Measurements from ENCODE around the gene TMEM89.

Gene TMEM89

DNA sequence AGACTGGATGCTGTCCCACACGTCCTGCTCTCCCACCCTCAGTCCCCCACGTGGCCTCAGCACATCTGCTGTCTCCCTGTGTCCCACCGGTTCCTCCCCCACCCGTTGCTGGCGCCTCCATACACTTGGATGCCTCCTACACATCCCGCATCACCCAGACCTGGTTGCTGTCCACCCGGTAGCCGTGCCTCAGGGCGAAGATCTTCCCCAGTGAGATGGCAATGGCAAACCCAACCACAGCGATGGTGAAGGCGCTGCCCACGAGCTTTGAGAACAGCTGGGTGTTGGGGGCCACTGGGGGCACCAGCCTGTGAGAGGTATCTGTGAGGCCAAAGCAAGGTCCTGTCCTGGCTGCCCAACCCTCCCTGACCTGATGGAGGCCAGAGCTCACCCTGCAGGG is 9.3 kb upstream of the TMEM89 start:
- TF ChIP-seq, protein P1, sequence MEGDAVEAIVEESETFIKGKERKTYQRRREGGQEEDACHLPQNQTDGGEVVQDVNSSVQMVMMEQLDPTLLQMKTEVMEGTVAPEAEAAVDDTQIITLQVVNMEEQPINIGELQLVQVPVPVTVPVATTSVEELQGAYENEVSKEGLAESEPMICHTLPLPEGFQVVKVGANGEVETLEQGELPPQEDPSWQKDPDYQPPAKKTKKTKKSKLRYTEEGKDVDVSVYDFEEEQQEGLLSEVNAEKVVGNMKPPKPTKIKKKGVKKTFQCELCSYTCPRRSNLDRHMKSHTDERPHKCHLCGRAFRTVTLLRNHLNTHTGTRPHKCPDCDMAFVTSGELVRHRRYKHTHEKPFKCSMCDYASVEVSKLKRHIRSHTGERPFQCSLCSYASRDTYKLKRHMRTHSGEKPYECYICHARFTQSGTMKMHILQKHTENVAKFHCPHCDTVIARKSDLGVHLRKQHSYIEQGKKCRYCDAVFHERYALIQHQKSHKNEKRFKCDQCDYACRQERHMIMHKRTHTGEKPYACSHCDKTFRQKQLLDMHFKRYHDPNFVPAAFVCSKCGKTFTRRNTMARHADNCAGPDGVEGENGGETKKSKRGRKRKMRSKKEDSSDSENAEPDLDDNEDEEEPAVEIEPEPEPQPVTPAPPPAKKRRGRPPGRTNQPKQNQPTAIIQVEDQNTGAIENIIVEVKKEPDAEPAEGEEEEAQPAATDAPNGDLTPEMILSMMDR (IDR thresholded peaks at IDR 0.05), result no peak

DNA sequence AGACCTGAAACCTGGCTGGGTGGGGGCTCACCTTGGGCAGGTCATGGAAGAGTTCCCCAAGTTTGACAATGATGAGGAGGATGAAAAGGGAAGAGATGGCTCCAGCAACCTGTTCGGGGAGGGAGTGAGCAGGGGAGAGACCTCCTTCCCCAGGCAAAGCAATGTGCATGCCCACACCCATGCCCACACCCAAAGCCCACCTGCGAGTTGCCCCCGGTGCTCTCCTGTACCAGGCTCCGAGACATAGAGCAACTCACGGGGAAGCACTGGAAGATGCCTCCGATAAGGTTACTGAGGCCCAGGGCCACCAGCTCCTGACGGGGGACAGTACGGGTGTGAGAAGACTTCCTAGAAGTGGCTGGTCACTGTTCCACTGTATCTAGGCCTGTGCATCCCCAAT is 8.8 kb upstream of the TMEM89 start:
- TF ChIP-seq, protein P1 (IDR thresholded peaks at IDR 0.05), result no peak

DNA sequence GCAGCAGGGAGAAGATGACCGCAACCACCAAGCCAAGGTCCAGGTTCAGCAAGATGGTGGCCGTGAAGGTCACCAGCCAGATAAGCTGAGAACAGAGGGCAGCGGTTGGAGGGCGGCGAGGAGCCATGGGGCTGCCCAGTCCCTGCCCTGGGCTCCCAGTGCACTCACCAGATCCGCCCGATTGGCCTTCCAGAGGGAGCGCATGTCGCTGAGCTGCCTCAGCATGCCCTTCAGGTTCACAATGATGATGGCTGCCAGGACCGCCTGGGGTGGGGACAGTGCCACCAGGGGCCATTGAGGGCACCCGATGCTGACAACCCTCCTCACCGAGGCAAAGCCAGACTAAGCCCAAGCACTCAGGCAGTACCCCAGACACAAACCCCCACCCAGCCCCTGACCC is 8.3 kb upstream of the TMEM89 start:
- TF ChIP-seq, protein P1 (IDR thresholded peaks at IDR 0.05), result no peak

DNA sequence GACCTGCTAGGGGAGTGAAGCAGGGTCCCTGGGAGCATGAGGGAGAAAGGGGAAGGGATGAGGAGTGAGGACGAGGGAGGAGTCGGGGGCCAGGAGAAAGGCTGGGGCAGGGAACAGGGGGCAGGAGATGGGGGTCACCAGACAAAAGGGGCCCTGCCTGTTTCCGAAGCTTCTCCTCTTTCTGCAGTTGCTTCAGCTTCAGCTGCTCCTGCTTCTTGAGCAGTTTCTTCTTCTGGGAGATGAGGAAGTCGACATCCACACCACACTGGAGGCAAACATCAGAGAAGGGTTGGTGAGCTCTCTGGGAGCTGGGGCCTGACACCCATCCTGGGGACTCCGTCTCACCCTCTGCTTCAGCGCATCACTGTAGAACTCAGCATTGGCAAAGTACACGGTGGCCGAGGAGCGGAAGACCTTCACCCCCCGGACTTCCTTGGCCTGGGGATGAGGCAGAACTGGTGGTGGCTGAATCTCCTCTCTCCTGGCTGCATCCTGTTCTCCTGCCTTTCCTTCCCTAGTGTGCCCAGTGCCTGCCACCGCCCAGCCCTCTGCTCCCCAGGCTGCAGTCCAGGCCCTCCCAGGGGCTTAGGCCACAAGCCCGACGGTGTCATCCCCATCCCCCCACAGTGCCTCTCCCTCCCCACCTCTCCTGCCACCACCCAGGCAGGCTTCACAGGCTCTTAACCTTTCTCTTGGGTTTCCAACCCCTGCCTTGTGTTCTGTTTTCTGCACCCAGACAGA is 6.9 kb upstream of the TMEM89 start:
- TF ChIP-seq, protein P1 (IDR thresholded peaks at IDR 0.05), result no peak

DNA sequence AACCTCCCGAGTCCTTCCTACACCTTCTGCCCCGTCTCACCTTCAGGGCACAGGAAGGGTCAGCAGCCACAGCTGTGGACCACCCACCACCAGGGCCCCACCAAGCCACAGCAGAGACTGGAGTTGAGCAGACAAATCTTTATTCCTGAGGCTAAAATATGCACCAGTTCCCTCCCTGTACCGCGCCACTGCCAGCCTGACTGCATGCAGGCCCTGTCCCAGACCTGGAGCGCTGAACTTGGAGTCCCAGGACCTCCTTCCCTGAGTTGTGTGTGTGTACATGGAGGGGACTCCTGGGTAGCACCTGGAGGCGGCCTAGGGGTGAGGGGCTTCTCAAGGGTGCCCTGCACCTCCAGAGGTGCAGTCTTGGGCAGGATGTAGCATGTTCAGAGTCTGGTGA is 4.0 kb upstream of the TMEM89 start:
- TF ChIP-seq, protein P1 (IDR thresholded peaks at IDR 0.05), result no peak

DNA sequence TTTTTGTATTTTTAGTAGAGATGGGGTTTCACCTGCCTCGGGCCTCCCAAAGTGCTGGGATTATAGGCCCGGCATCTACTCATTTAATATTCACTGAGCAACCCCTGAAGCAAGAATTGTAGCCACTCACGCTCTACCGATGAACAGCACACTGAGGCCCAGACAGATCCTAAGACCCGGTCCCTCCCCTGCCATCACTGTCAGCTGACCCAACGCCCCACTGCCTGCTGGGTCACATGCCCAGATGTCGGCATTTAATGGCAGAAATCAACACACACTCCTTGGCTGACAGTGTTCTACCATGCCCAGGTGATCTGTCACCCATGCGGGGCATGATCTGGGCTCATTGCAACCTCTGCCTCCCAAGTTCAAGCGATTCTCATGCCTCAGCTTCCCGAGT is 3.2 kb upstream of the TMEM89 start:
- TF ChIP-seq, protein P1 (IDR thresholded peaks at IDR 0.05), result no peak

DNA sequence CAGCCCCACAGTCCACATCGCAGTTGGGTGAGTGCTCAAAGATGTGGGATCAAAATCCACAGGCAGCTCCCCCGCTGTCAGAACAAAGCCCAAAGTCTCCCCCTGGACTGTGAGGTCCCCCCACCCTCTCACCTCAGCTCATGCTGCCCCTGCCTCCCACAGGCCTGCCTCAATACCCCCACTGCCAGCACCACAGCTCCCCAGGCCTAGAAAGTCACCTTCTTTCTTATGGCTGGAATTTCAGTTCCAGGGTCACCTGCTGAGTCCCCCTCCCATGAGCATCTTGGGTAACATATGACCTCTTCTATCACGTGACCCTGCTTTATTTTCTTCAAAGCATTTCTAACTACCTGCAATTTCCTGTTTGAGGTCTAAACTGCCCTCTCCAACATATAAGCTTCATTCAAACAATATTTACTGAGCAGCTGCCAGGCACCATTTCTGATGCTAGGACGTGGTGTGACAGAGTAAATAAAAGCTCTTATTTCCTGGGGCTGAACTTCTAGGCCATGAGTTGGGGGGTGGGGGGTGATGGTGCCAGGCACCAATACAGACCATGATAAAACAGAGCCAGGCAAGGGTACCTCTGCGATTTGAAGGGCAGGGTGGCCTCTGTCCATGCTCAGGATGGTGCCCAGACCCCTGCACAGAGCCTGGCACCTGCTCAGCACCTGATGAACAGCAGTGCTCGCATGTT is 2.4 kb upstream of the TMEM89 start:
- TF ChIP-seq, protein P1 (IDR thresholded peaks at IDR 0.05), result no peak
